H9 (cell line): ENCODE measurements around the gene C2CD2. TPM values are rescaled to one million over a fixed set of nuclear protein-coding genes. Genes with fewer than 3 reads are reported as not detected.

Source experiments
- DNase-seq: peaks from one replicate; pipeline ENCODE4 v3.0.0-alpha.2; 2017
- H2AFZ ChIP-seq: one replicate; pipeline ENCODE4 v1.6.1; 2013; ENCODE audit warnings: mild to moderate bottlenecking, low read length, control low read depth, moderate library complexity
- H2AK5ac ChIP-seq: 2 replicates; pipeline ENCODE4 v1.6.1; 2013; ENCODE audit warnings: low read length, control low read depth, mixed read lengths; ENCODE audit not compliant: insufficient read length
- H2BK120ac ChIP-seq: one replicate; pipeline ENCODE4 v1.6.1; 2013; ENCODE audit warnings: low read depth, mild to moderate bottlenecking, low read length, control low read depth, inconsistent platforms; ENCODE audit not compliant: poor library complexity, severe bottlenecking
- H2BK12ac ChIP-seq: 2 replicates; pipeline ENCODE4 v1.6.1; 2013; ENCODE audit warnings: low read length, control low read depth, mixed read lengths, low read depth; ENCODE audit not compliant: insufficient read length
- H2BK15ac ChIP-seq: 2 replicates; pipeline ENCODE4 v1.6.1; 2013; ENCODE audit warnings: low read depth, low read length, control low read depth
- H2BK20ac ChIP-seq: one replicate; pipeline ENCODE4 v1.6.1; 2013; ENCODE audit warnings: low read depth, mild to moderate bottlenecking, low read length, control low read depth, inconsistent platforms; ENCODE audit not compliant: poor library complexity, severe bottlenecking
- H2BK5ac ChIP-seq: 2 replicates; pipeline ENCODE4 v1.6.1; 2013; ENCODE audit warnings: low read length, control low read depth, mixed read lengths; ENCODE audit not compliant: insufficient read length
- H3K14ac ChIP-seq: 2 replicates; pipeline ENCODE4 v1.6.1; 2013; ENCODE audit warnings: low read length, control low read depth; ENCODE audit not compliant: insufficient read depth
- H3K18ac ChIP-seq: 2 replicates; pipeline ENCODE4 v1.6.1; 2013; ENCODE audit warnings: low read depth, mild to moderate bottlenecking, mixed read lengths, low read length, control low read depth; ENCODE audit not compliant: insufficient read length
- H3K23ac ChIP-seq: 2 replicates; pipeline ENCODE4 v1.6.1; 2013; ENCODE audit warnings: low read length, control low read depth, mixed read lengths, low read depth; ENCODE audit not compliant: insufficient read length
- H3K23me2 ChIP-seq: 2 replicates; pipeline ENCODE4 v1.6.1; 2013; ENCODE audit warnings: low read depth, mild to moderate bottlenecking, mixed read lengths, low read length, control low read depth; ENCODE audit not compliant: insufficient read length, poor library complexity, severe bottlenecking
- H3K27ac ChIP-seq: 2 replicates; pipeline ENCODE4 v1.5.1; 2013; ENCODE audit warnings: low read length, control low read depth, mixed read lengths, low read depth; ENCODE audit not compliant: insufficient read length
- H3K27me3 ChIP-seq: 2 replicates; pipeline ENCODE4 v1.6.1; 2013; ENCODE audit warnings: low read length, control low read depth, inconsistent platforms; ENCODE audit not compliant: insufficient read depth
- H3K4ac ChIP-seq: 2 replicates; pipeline ENCODE4 v1.6.1; 2013; ENCODE audit warnings: low read depth, mild to moderate bottlenecking, control low read depth, inconsistent platforms, low read length, moderate library complexity
- H3K4me1 ChIP-seq: 2 replicates; pipeline ENCODE4 v1.6.1; 2013; ENCODE audit warnings: low read length, control low read depth, inconsistent platforms; ENCODE audit not compliant: insufficient read depth
- H3K4me2 ChIP-seq: 2 replicates; pipeline ENCODE4 v1.6.1; 2013; ENCODE audit warnings: low read length, control low read depth, mixed read lengths; ENCODE audit not compliant: insufficient read length, insufficient read depth
- H3K56ac ChIP-seq: 2 replicates; pipeline ENCODE4 v1.6.1; 2013; ENCODE audit warnings: low read depth, mild to moderate bottlenecking, mixed read lengths, low read length, control low read depth; ENCODE audit not compliant: insufficient read length
- H3K79me1 ChIP-seq: 2 replicates; pipeline ENCODE4 v1.6.1; 2013; ENCODE audit warnings: low read depth, mild to moderate bottlenecking, moderate library complexity, low read length, control low read depth, inconsistent platforms; ENCODE audit not compliant: insufficient read depth, poor library complexity, severe bottlenecking
- H3K79me2 ChIP-seq: 2 replicates; pipeline ENCODE4 v1.6.1; 2013; ENCODE audit warnings: low read length, control low read depth, inconsistent platforms; ENCODE audit not compliant: insufficient read depth
- H3K9ac ChIP-seq: 2 replicates; pipeline ENCODE4 v1.6.1; 2013; ENCODE audit warnings: low read length, control low read depth, mixed read lengths; ENCODE audit not compliant: insufficient read length; ENCODE audit errors: extremely low read depth
- H3K9me3 ChIP-seq: one replicate; pipeline ENCODE4 v1.6.1; 2013; ENCODE audit warnings: low read depth, low read length, inconsistent platforms; ENCODE audit not compliant: control insufficient read depth
- H3T11ph ChIP-seq: one replicate; pipeline ENCODE4 v1.6.1; 2013; ENCODE audit warnings: mild to moderate bottlenecking, low read length, control low read depth, inconsistent platforms
- H4K20me1 ChIP-seq: one replicate; pipeline ENCODE4 v1.6.1; 2013; ENCODE audit not compliant: control insufficient read depth, insufficient read length, insufficient read depth
- H4K5ac ChIP-seq: 2 replicates; pipeline ENCODE4 v1.6.1; 2013; ENCODE audit warnings: low read depth, mild to moderate bottlenecking, mixed read lengths, low read length, control low read depth; ENCODE audit not compliant: insufficient read length
- H4K8ac ChIP-seq: replicated peaks from 2 replicates; pipeline ENCODE4 v1.6.1; 2013; ENCODE audit warnings: low read length, control low read depth, mixed read lengths, low read depth; ENCODE audit not compliant: insufficient read length
- H4K91ac ChIP-seq: 2 replicates; pipeline ENCODE4 v1.6.1; 2013; ENCODE audit warnings: low read depth, mild to moderate bottlenecking, moderate library complexity, mixed read lengths, low read length, control low read depth; ENCODE audit not compliant: insufficient read length
- H3K27ac Mint-ChIP-seq, 3 experiments: 2 replicates in 2 of 3; 3 replicates in 1 of 3; pipeline ENCODE4 v1.8.0; 2020 to 2021; ENCODE audit warnings: mixed read lengths in 3 of 3, mild to moderate bottlenecking in 1 of 3, moderate library complexity in 1 of 3
- H3K27me3 Mint-ChIP-seq: 2 replicates; pipeline ENCODE4 v1.8.0; 2021; ENCODE audit warnings: low read depth, mild to moderate bottlenecking, moderate library complexity, mixed read lengths
- H3K36me3 Mint-ChIP-seq, 3 experiments: 2 replicates in 2 of 3; 3 replicates in 1 of 3; pipeline ENCODE4 v1.8.0; 2020 to 2021; ENCODE audit warnings: low read depth in 3 of 3, mixed read lengths in 3 of 3; ENCODE audit not compliant: insufficient read depth in 1 of 3
- H3K4me1 Mint-ChIP-seq, 2 experiments: 2 replicates each; pipeline ENCODE4 v1.8.0; 2020; ENCODE audit warnings: mixed read lengths in 2 of 2
- H3K4me3 Mint-ChIP-seq, 2 experiments: 2 replicates in 1 of 2; 3 replicates in 1 of 2; pipeline ENCODE4 v1.8.0; 2020 to 2021; ENCODE audit warnings: mild to moderate bottlenecking in 2 of 2, mixed read lengths in 2 of 2, moderate library complexity in 1 of 2
- H3K9me3 Mint-ChIP-seq, 2 experiments: 2 replicates in 1 of 2; 3 replicates in 1 of 2; pipeline ENCODE4 v1.8.0; 2020; ENCODE audit warnings: mild to moderate bottlenecking in 2 of 2, mixed read lengths in 2 of 2, moderate library complexity in 1 of 2
- WGBS: extraction: QIAGEN DNeasy Blood & Tissue Kit; methylation state at CpG from one replicate; pipeline ENCODE4 v1.1.7; 2013; ENCODE audit warnings: missing lambda C conversion rate, low lambda C conversion rate, mixed read lengths; ENCODE audit not compliant: insufficient read length; ENCODE audit errors: extremely low coverage; 5-methylcytosine and 5-hydroxymethylcytosine counted together
- total RNA-seq: library from RNA; stranded (reverse); gene quantifications from 2 replicates; pipeline ENCODE4 v1.2.1, GENCODE V29; 2021
- TF ChIP-seq, protein P1 (sequence below): fragments of 200-600 bp; sonication (generic); conservative IDR thresholded peaks from 3 replicates; pipeline ENCODE4 v1.8.0; 2021; ENCODE audit warnings: antibody characterized with exemption, mild to moderate bottlenecking

Gene C2CD2
- total RNA-seq, 1 experiment from 2014 or later = 14.6 TPM

DNA sequence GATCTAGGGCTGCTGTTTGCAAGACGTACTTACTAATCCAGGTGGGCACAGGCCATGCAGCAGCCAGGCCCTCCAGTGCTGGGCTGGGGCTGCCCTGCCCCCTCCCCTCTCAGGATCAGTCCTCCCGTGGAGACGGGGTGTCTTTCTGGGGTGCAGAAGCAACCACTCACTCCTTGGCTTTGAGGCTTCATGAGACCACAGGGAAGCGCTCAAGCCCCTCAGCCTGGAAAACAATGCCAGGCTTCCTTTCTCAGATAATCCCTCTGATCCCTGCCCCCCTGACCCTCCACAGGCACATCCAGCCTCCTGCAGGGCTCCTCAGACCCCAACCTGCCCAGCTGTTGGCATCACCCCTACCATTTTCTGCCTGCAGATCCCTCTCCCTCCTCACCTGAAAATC, 13.9 kb upstream of the C2CD2 start:
- Histone ChIP-seq H2BK120ac (no peak overlapping the region), H3K56ac (no peak overlapping the region), H4K5ac (no peak overlapping the region), H2AK5ac (no peak overlapping the region), H4K20me1 (no peaks in the 10 kb centered on the region), H2BK20ac (no peak overlapping the region), H3K79me1 (no peaks in the 10 kb centered on the region), H3K9ac (no peak overlapping the region), H4K91ac (no peak overlapping the region), H3K9me3 (no peaks in the 10 kb centered on the region), H3K27ac (no peak overlapping the region), H3K23ac (no peak overlapping the region), H3K79me2 (no peaks in the 10 kb centered on the region), H3K4me2 (no peak overlapping the region), H2AFZ (no peak overlapping the region), H3K18ac (no peak overlapping the region), H3K27me3 (no peaks in the 10 kb centered on the region), H3T11ph (no peak overlapping the region), H2BK5ac (no peak overlapping the region), H3K4ac (no peak overlapping the region), H3K14ac (no peak overlapping the region), H2BK12ac (no peak overlapping the region), H3K23me2 (no peaks in the 10 kb centered on the region), H4K8ac (no peak overlapping the region), H2BK15ac (no peak overlapping the region), H3K4me1 (no peaks in the 10 kb centered on the region)
- Mint-ChIP-seq H3K27ac (no peak overlapping the region), H3K27me3 (peaks cover 9% of the 10 kb centered on the region), H3K4me3 (no peak overlapping the region), H3K4me1 (peaks cover 28% of the 10 kb centered on the region in 2 experiments), H3K36me3 (no peaks in the 10 kb centered on the region), H3K9me3 (no peaks in the 10 kb centered on the region)
- no CpG with 5 or more reads among the region's 4 CpGs for WGBS
- DNase-seq = no peak
- TF ChIP-seq, protein P1, sequence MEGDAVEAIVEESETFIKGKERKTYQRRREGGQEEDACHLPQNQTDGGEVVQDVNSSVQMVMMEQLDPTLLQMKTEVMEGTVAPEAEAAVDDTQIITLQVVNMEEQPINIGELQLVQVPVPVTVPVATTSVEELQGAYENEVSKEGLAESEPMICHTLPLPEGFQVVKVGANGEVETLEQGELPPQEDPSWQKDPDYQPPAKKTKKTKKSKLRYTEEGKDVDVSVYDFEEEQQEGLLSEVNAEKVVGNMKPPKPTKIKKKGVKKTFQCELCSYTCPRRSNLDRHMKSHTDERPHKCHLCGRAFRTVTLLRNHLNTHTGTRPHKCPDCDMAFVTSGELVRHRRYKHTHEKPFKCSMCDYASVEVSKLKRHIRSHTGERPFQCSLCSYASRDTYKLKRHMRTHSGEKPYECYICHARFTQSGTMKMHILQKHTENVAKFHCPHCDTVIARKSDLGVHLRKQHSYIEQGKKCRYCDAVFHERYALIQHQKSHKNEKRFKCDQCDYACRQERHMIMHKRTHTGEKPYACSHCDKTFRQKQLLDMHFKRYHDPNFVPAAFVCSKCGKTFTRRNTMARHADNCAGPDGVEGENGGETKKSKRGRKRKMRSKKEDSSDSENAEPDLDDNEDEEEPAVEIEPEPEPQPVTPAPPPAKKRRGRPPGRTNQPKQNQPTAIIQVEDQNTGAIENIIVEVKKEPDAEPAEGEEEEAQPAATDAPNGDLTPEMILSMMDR = no peak
